Endothelial cell of umbilical vein (primary cell): Measurements from ENCODE around the gene CCL21.

ENCODE experiments used
- POLR2A ChIP-seq: IDR thresholded peaks from 2 replicates; pipeline ENCODE4 v1.6.1; 2012; ENCODE audit warnings: low read depth, mild to moderate bottlenecking, control low read depth, low read length
- POLR2AphosphoS5 ChIP-seq: IDR thresholded peaks from 2 replicates; pipeline ENCODE4 v1.6.1; 2012; ENCODE audit warnings: low read depth, mild to moderate bottlenecking, control low read depth, low read length, moderate library complexity; ENCODE audit not compliant: insufficient read depth

- TF ChIP-seq POLR2A, result no peak
- TF ChIP-seq POLR2AphosphoS5, result no peak
Observed at GRCh38 chr9:34714007-34714406, 4.1 kb upstream of the CCL21 start.
